ENCODE data around the gene MCM3AP.

DNA sequence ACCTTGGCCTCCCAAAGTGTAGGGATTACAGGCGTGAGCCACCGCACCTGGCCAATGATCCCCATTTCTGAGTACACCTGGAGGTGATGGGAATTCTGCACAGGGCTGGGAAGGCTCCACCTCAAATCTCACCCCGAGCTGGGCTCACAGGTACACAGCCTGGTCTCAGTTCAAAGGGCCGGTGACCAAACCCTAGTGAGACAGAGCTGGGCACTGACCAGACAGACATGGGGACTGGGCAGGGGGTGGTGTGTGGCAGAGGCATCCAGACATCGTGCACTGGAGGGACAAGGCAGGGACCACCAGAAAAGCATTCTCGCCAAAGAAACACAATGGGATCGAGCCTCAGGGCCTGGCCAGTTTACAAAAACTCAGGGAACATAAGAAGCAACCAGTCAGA lies 74.0 kb downstream of the MCM3AP start:
- TF ChIP-seq CTCF (IDR thresholded peaks at IDR 0.05 in 2 of 3, conservative IDR thresholded peaks at IDR 0.05 in 1 of 3; ENCODE audit: borderline replicate concordance in 1 of 3, insufficient read depth in 1 of 3, low read depth in 2 of 3, low read length in 2 of 3) (no peak), CEBPB (IDR thresholded peaks at IDR 0.05; ENCODE audit: low read depth) (no peak), POLR2AphosphoS5 (IDR thresholded peaks at IDR 0.05; ENCODE audit: low read depth, low read length) (no peak), RAD21 (IDR thresholded peaks at IDR 0.05; ENCODE audit: low read depth) (no peak), EZH2 (IDR thresholded peaks at IDR 0.05) (no peak), POLR2A (IDR thresholded peaks at IDR 0.05; ENCODE audit: borderline replicate concordance, extremely low read depth, insufficient read depth, insufficient read length) (no peak), ZNF274 (IDR thresholded peaks at IDR 0.05; ENCODE audit: low read depth, low read length) (no peak), EZH2phosphoT487 (IDR thresholded peaks at IDR 0.05; ENCODE audit: borderline replicate concordance) (no peak)
